WTC11 (cell line): ENCODE data around the gene EGF. TPM values are rescaled to one million over a fixed set of nuclear protein-coding genes. Genes with fewer than 3 reads are reported as not detected.

ENCODE experiments used
- ATAC-seq: fragments of 200-7000 bp; cut with Tn5 transposase; 2 replicates; pipeline ENCODE4 v1.10.0; 2021; ENCODE audit warnings: mild to moderate bottlenecking, moderate library complexity
- CTCF ChIA-PET: fragments of 300-600 bp; sonication (Branson Sonifier 250); formaldehyde crosslinking; loops from one replicate; lab custom pipeline; 2021; ENCODE audit warnings: antibody characterized with exemption; lab: Charles Lee
- POLR2A ChIA-PET: fragments of 350-600 bp; sonication (Branson Sonifier 250); formaldehyde crosslinking; loops from one replicate; lab custom pipeline; 2021; ENCODE audit warnings: antibody characterized with exemption; lab: Charles Lee
- DNase-seq: peaks from one replicate; pipeline ENCODE4 v3.0.0; 2021; ENCODE audit warnings: low spot score
- H3K27ac Mint-ChIP-seq: 2 replicates; pipeline ENCODE4 v1.8.0; 2021; ENCODE audit warnings: mixed read lengths
- H3K27me3 Mint-ChIP-seq: 2 replicates; pipeline ENCODE4 v1.8.0; 2021; ENCODE audit warnings: low read depth, mild to moderate bottlenecking, moderate library complexity, mixed read lengths
- H3K36me3 Mint-ChIP-seq: 2 replicates; pipeline ENCODE4 v1.8.0; 2021; ENCODE audit warnings: mixed read lengths
- H3K4me1 Mint-ChIP-seq: 2 replicates; pipeline ENCODE4 v1.8.0; 2022; ENCODE audit warnings: mixed read lengths
- H3K4me3 Mint-ChIP-seq: 2 replicates; pipeline ENCODE4 v1.8.0; 2021; ENCODE audit warnings: mild to moderate bottlenecking, moderate library complexity, mixed read lengths
- H3K9me3 Mint-ChIP-seq: 2 replicates; pipeline ENCODE4 v1.8.0; 2021; ENCODE audit warnings: mixed read lengths
- AFF4 ChIP-seq: sonication (generic); formaldehyde crosslinking; IDR thresholded peaks from 2 replicates; pipeline ENCODE4 v1.8.1; 2023; ENCODE audit warnings: mild to moderate bottlenecking, missing genetic modification reagents, borderline replicate concordance
- CREB1 ChIP-seq: sonication (generic); formaldehyde crosslinking; IDR thresholded peaks from 2 replicates; pipeline ENCODE4 v1.8.0; 2023; ENCODE audit warnings: mild to moderate bottlenecking, missing genetic modification reagents
- ELF4 ChIP-seq: sonication (generic); formaldehyde crosslinking; IDR thresholded peaks from 2 replicates; pipeline ENCODE4 v1.8.1; 2022; ENCODE audit warnings: low read depth, mild to moderate bottlenecking, moderate library complexity, missing genetic modification reagents
- ESRRA ChIP-seq: sonication (generic); formaldehyde crosslinking; IDR thresholded peaks from 2 replicates; pipeline ENCODE4 v1.8.1; 2022; ENCODE audit warnings: mild to moderate bottlenecking, missing genetic modification reagents, borderline replicate concordance
- FOXJ3 ChIP-seq: sonication (generic); formaldehyde crosslinking; IDR thresholded peaks from 2 replicates; pipeline ENCODE4 v1.9.0; 2021; ENCODE audit warnings: missing genetic modification reagents, mild to moderate bottlenecking, borderline replicate concordance
- FOXP1 ChIP-seq: sonication (generic); formaldehyde crosslinking; IDR thresholded peaks from 2 replicates; pipeline ENCODE4 v1.8.0; 2022; ENCODE audit warnings: missing genetic modification reagents, mild to moderate bottlenecking, moderate library complexity, borderline replicate concordance
- HMGA2 ChIP-seq: fragments of 250-450 bp; sonication (Bioruptor Pico); IDR thresholded peaks from 2 replicates; pipeline ENCODE4 v1.4.0; 2021; ENCODE audit warnings: mild to moderate bottlenecking, moderate library complexity
- MXD4 ChIP-seq: fragments of 250-450 bp; sonication (Bioruptor Pico); IDR thresholded peaks from 2 replicates; pipeline ENCODE4 v1.8.0; 2021; ENCODE audit warnings: mild to moderate bottlenecking, moderate library complexity, borderline replicate concordance
- MYBL2 ChIP-seq: sonication (generic); formaldehyde crosslinking; IDR thresholded peaks from 2 replicates; pipeline ENCODE4 v1.8.1; 2023; ENCODE audit warnings: mild to moderate bottlenecking, moderate library complexity, missing genetic modification reagents
- NFE2L1 ChIP-seq: sonication (generic); formaldehyde crosslinking; IDR thresholded peaks from 2 replicates; pipeline ENCODE4 v1.8.1; 2023; ENCODE audit warnings: missing genetic modification reagents
- ZMAT4 ChIP-seq: fragments of 250-450 bp; sonication (Bioruptor Pico); IDR thresholded peaks from 2 replicates; pipeline ENCODE4 v1.9.0; 2021; ENCODE audit warnings: mild to moderate bottlenecking
- ZNF281 ChIP-seq: sonication (generic); formaldehyde crosslinking; IDR thresholded peaks from 2 replicates; pipeline ENCODE4 v1.8.0; 2023; ENCODE audit warnings: mild to moderate bottlenecking, missing genetic modification reagents
- ZNF416 ChIP-seq: fragments of 250-450 bp; sonication (Bioruptor Pico); IDR thresholded peaks from 2 replicates; pipeline ENCODE4 v1.9.0; 2021; ENCODE audit warnings: mild to moderate bottlenecking, inconsistent platforms
- total RNA-seq: library from RNA; stranded (reverse); gene quantifications from 3 replicates; pipeline ENCODE4 v1.2.3, GENCODE V29; 2021
- TF ChIP-seq, protein P1 (sequence below): sonication (generic); formaldehyde crosslinking; IDR thresholded peaks from 2 replicates; pipeline ENCODE4 v1.8.1; 2022; ENCODE audit warnings: low read depth, missing genetic modification reagents, borderline replicate concordance
- TF ChIP-seq, protein P2 (sequence below): sonication (generic); formaldehyde crosslinking; IDR thresholded peaks from 2 replicates; pipeline ENCODE4 v1.8.1; 2022; ENCODE audit warnings: mild to moderate bottlenecking, moderate library complexity, missing genetic modification reagents
- TF ChIP-seq, protein P3 (sequence below): fragments of 250-450 bp; sonication (Bioruptor Pico); IDR thresholded peaks from 2 replicates; pipeline ENCODE4 v1.9.0; 2021; ENCODE audit warnings: moderate library complexity, mild to moderate bottlenecking, inconsistent platforms, borderline replicate concordance

EGF gene
- total RNA-seq, 1 experiment from 2014 or later = 2.5 TPM

- TF ChIP-seq ZMAT4 (CRISPR knock-in tag) (no peak), HMGA2 (no peak), FOXP1 (no peak), FOXJ3 (CRISPR knock-in tag) (no peak)
- TF ChIP-seq, protein P1, sequence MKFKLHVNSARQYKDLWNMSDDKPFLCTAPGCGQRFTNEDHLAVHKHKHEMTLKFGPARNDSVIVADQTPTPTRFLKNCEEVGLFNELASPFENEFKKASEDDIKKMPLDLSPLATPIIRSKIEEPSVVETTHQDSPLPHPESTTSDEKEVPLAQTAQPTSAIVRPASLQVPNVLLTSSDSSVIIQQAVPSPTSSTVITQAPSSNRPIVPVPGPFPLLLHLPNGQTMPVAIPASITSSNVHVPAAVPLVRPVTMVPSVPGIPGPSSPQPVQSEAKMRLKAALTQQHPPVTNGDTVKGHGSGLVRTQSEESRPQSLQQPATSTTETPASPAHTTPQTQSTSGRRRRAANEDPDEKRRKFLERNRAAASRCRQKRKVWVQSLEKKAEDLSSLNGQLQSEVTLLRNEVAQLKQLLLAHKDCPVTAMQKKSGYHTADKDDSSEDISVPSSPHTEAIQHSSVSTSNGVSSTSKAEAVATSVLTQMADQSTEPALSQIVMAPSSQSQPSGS (CRISPR knock-in tag) = no peak
Measured at GRCh38 chr4:110020646-110021443, 108.2 kb downstream of the EGF start (continued).

DNA sequence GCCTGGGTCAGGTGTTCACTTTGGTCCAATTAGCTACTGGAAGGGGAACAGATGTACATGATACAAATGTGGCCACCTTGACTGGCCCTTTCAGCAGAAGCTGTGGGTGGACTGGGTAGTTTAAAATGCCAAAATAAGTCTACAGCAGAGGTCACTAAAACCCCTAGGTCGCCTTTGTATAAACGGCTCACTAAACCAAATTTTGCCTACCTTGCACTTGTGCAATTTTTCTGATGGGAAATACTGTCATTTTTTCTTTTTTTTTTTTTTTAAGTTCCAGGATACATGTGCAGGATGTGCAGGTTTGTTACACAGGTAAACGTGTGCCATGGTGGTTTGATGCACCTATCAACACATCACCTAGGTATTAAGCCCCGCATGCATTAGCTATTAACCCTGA, 109.8 kb downstream of the EGF start:
- H3K4me3 Mint-ChIP-seq = no peak overlapping the region
- H3K36me3 Mint-ChIP-seq = no peaks in the 10 kb centered on the region
- no peak for ATAC-seq
- no peak overlapping the region for H3K27ac Mint-ChIP-seq
- ChIA-PET POLR2A (no interaction called here), CTCF (interaction anchor here (0.6 kb wide), 1 partner anchor 560 kb away, joined by 3 read pairs; no protein-coding TSS in a partner anchor)
- H3K4me1 Mint-ChIP-seq = peaks cover 16% of the 10 kb centered on the region
- DNase-seq = no peak
- TF ChIP-seq ZNF281 (CRISPR knock-in tag) (no peak), CREB1 (CRISPR knock-in tag) (no peak), ELF4 (CRISPR knock-in tag) (no peak), AFF4 (no peak), MXD4 (CRISPR knock-in tag) (no peak), MYBL2 (CRISPR knock-in tag) (no peak), ESRRA (no peak), NFE2L1 (CRISPR knock-in tag) (no peak), ZNF416 (CRISPR knock-in tag) (no peak)
- TF ChIP-seq, protein P2, sequence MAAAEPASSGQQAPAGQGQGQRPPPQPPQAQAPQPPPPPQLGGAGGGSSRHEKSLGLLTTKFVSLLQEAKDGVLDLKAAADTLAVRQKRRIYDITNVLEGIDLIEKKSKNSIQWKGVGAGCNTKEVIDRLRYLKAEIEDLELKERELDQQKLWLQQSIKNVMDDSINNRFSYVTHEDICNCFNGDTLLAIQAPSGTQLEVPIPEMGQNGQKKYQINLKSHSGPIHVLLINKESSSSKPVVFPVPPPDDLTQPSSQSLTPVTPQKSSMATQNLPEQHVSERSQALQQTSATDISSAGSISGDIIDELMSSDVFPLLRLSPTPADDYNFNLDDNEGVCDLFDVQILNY (CRISPR knock-in tag) = no peak
- TF ChIP-seq, protein P3, sequence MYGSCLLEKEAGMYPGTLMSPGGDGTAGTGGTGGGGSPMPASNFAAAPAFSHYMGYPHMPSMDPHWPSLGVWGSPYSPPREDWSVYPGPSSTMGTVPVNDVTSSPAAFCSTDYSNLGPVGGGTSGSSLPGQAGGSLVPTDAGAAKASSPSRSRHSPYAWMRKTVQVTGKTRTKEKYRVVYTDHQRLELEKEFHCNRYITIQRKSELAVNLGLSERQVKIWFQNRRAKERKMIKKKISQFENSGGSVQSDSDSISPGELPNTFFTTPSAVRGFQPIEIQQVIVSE (CRISPR knock-in tag) = no peak
- no peaks in the 10 kb centered on the region for H3K27me3 Mint-ChIP-seq
- peaks cover 5% of the 10 kb centered on the region for H3K9me3 Mint-ChIP-seq
